HG02678 (cell line): ENCODE measurements around the gene LIMS2.

ENCODE experiments used
- ATAC-seq: cut with Tn5 transposase; IDR thresholded peaks from one replicate; pipeline ENCODE4 v1.9.1; 2021; ENCODE audit warnings: mild to moderate bottlenecking, moderate library complexity; ENCODE audit not compliant: unreplicated experiment

LIMS2 gene

DNA sequence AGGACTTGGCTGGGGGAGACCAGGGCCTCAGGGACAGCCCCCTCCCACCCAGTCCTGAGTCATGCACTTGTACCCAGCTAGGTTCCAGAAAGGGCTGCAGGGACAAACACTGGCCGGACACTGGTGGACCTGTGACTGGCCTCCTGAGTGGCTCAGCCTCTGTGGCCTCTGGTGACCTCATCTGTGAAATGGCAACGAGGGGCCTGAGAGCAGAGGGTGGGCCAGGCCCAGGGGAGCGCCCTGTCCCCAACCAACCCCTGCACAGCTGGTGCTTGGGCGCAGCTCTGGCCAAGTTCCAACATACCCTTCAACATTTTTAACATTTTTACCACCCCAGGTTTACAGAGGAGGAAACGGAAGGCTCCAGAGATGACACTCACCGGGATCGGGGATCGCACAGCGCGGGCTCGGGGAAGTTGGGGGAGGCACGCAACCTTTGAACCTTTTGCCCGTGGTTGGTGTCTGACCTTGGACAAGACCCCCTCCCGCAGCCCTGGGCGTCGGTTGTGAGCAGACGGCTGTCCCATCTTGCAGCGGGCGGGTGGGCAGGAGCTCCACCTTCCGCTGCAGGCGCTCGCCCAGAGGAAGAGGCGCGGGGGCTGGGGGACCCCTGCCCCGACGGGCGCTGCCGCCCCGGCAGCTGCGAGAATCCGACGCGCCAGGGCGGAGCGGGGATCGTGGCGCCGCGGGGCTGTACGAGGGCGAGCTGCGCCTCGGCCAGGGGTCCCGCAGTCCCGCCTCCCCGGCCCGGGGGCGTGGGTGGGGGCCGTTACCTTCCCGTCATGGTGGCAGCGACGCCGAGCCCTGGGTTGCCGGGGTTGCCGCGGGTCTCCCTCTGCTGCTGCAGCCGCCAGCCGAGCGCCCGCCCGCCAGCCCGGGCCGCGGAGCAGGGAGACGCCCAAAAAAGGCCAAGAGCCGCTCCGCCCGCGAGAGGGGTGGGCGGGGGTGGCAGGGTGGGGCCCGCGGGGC, 805 bp downstream of the LIMS2 start:
- ATAC-seq, result no peak

DNA sequence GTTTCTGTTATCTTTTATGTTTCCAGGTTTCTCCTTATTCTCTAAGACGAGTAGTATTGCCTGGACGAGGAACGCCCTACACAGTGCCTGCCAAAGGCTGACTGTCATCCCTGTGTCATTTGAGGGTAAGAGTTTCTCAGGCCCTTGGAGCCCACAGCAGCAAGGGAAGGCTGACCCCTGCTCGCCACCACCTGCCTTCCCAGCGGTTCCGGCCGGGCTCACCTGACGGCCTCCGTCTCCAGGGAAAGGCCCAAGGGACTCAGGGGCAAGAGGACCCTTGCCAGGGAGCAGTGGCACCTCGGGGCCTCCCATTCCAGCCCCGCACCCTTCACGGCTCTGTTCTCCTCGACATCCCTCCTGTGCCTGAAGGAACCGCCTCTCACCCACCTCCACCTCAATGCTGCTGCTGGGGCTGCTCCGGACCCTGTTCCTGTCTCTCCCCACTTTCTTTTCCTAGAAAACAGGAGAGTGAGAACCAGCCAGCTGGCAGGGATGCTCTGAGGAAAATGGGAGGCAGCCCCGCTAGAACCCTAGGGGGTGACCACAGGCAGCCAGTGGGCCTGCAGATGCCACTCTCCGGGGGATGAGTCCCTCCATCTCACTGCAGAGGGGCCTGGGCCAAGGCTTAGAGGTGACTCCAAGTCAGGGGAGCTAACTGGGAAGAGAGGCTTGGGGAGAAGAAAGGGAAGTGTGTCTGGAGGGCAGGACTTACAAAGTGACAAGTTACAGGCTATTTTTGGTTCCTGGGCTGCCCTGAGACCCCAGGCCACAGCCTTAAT, 1.9 kb downstream of the LIMS2 start:
- no peak for ATAC-seq

- ATAC-seq, result no peak
Measured at GRCh38 chr2:127672341-127673224, 2.7 kb downstream of the LIMS2 start.

- ATAC-seq, result no peak
Measured at GRCh38 chr2:127671557-127672302, 3.6 kb downstream of the LIMS2 start.

DNA sequence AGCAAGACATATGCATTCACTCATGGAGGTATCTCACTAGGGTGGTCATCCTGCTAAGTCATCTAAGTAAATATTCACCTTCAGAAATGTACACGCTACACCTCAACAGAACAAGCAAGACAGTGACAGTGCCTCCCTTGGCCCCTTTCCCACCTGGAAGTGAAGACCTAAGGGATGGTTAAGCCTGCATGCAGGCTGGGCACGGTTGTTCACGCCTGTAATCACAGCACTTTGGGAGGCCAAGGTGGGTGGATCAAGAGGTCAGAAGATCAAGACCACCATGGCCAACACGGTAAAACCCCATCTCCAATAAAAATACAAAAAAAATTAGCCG, 4.4 kb downstream of the LIMS2 start:
- ATAC-seq, result no peak

GRCh38 chr2:127670055-127670956, 5.0 kb downstream of the LIMS2 start:
- ATAC-seq, result no peak

GRCh38 chr2:127669056-127669455, 6.3 kb downstream of the LIMS2 start:
- ATAC-seq, result no peak

- no peak for ATAC-seq
Measured at GRCh38 chr2:127665267-127665893, 9.9 kb downstream of the LIMS2 start.

DNA sequence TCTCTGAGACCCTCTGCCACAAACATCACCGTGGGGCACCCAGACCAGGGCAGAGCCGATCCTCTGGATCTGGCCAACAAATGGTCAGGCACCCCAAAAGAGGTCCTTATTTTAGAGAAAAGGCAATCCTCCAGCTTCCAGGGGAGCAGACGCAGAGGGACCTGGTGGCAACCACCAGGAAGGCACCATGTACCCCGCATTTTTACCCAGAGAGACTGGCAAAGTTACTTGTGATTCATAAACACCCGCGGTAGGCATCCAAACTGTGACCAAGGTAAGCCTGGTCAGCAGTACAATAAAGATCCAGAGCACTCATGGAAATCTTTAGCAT, 10.5 kb downstream of the LIMS2 start:
- no peak for ATAC-seq

DNA sequence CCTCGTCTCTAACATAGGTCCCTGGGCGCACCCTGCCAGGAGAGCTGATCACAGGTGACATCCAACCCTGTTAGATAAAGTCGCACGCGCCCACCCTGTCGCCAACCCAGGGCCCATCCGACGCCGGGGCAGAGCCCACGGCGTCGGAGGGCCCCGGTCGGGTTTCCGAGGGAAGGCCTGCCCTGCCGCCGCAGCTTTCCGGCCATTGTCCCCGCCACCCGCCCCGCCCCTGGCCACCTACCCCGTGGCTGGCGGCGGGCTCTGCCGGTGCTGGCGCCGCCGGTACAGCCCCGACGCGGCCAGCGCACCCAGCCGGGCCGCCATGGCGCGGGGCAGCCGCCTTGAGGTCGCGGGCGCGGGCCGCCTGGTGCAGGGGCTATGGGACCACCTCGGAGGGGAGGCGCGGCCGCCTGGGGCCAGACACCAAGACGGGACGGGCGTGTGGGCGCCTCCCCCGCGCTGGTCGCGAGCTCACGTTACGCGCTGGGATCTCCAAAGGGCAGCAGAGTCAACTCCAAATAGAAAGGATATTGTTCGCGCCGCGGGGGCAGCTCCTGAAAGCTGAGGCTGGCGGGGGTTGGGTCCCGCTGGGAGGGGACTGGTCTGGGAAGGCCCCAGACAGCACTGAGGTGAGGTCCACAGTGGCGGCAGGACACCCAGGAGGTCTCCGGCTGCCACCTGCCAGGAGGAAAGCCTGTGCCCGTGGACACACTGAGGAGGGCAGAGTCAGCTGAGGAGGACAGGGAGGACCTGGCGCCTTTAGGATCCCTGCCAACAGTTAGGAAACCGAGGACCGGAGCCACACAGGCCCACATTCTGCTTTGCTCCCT, 11.1 kb downstream of the LIMS2 start:
- no peak for ATAC-seq

DNA sequence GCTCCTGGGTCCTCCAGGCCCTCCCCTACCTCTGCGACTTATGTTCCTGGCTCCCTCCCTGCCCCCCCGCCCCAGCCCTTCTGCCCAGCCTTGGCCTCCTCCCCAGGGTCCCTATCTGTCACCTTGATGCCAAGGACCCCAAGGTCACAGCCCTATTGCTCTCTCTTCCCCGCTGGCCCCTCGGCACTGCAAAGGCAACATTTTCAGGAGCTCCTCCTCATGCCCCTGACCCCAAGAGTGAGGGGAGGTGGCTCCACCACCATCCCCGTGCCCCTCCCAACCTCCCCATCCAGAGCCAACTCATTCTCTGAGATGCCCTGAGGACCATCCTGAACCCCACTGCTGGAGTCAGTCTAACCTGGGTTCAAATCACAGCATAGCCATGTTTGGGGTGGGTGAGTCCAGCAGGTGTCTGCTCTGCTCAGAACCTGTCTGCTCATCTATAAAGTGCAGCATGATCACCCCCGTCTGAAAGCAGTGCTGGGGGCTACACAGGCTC, 11.7 kb downstream of the LIMS2 start:
- no peak for ATAC-seq

GRCh38 chr2:127662937-127663565, 12.3 kb downstream of the LIMS2 start:
- ATAC-seq, result no peak

DNA sequence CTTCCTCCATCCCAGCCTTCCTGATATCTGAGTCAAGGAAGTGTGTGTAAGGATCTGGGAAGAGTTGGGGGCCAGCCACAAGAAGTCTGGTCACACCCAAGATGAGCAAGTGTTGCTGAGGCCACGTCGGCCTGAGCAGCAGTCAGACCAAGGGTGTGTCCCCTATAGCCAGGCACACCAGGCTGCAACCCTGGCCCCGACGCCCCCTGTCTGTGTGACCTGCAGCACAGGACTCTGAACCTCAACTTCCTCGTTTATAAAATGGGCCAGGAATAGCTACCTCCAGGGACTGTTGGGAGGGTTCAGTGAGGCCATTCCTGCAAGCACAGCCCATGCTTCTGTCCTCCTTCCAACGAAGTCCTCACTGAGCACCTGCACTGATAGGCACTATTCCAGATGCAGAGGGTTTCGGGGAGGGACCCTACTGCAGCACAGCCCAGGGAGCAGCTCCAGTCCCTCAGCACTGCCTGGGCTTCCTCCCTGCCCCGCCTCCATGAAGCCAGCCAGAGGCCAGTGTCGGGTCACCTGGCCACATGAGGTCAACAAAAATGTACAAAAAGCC, 13.3 kb downstream of the LIMS2 start:
- no peak for ATAC-seq

GRCh38 chr2:127661072-127661649, 14.2 kb downstream of the LIMS2 start:
- no peak for ATAC-seq

DNA sequence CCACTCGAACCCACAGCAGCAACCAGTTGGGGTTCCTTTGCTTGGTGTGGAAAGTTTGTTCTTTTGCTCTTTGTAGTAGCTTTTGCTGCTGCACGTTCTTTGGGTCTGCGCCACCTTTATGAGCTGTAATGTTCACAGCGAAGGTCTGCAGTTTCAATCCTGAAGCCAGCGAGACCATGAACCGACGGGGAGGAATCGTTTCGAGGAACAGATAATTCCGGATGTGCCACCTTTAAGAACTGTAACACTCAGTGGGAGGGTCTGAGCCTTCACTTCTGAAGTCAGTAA, 15.1 kb downstream of the LIMS2 start:
- ATAC-seq, result no peak

GRCh38 chr2:127659408-127660290, 15.7 kb downstream of the LIMS2 start:
- ATAC-seq, result no peak
